HG03432 (cell line): ENCODE data around the gene RNF215.

ENCODE experiments used
- ATAC-seq: cut with Tn5 transposase; IDR thresholded peaks from one replicate; pipeline ENCODE4 v1.9.1; 2021; ENCODE audit warnings: mild to moderate bottlenecking, moderate library complexity; ENCODE audit not compliant: unreplicated experiment

Gene RNF215

GRCh38 chr22:30397656-30398635, 10.7 kb upstream of the RNF215 start:
- no peak for ATAC-seq

- ATAC-seq, result no peak
Measured at GRCh38 chr22:30396871-30397655, 9.9 kb upstream of the RNF215 start, which contains the start of gene SEC14L2. Gene SEC14L2 (plus strand): TSS chr22:30397018. CDS start chr22:30397117, 99 bp downstream.

DNA sequence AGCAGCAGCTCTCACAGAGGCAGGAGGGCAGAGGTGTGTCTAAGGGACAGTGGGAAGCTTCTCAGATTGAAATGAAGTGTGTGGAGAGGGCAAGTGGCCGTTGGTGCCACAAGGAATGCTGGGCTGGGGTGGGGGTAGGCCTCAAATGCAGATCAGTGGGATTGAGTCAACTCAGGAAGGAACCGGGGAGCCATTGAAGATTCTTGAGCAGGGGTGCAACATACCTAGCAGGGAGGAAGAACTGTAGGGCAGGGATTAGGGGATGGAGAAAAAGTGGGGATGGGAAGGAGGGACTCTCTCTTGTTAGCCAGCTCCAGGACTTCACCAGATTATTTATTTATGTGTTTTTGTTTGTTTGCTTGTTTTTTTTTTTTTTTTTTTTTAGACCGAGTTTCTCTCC, 6.7 kb upstream of the RNF215 start:
- no peak for ATAC-seq

- ATAC-seq, result no peak
Measured at GRCh38 chr22:30393322-30393680, 6.1 kb upstream of the RNF215 start.

DNA sequence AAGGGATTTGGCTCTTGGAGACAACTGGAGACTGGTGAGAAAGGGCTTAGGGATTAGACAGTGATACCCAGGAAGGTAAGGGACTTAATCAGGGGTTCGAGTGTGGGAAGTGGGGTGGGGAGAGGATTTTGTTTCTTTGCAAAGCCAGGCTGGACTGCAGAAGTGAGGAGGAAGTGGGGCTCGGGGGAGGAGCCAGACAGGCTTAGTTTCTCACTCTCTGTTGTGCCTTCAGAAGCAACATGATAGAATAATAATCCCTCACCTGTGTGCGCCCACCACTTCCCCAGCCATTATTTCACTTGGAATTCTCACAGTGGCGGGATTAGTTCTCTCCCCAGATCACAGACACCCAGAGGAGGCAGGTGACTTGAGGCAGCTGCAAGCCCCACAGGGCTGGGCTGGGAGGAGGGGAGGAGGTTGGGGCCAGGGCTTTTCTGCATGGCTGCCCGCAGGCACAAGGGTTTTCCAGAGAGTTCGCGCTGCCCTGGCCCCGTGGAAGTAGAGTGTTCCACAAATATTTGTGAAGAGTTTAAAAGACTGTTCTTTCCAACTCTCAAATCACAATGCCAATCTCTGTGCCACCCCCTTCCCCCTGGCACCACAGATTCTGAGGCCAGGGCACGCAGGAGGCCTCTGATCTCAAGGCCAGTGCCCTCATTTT, 5.6 kb upstream of the RNF215 start:
- no peak for ATAC-seq

DNA sequence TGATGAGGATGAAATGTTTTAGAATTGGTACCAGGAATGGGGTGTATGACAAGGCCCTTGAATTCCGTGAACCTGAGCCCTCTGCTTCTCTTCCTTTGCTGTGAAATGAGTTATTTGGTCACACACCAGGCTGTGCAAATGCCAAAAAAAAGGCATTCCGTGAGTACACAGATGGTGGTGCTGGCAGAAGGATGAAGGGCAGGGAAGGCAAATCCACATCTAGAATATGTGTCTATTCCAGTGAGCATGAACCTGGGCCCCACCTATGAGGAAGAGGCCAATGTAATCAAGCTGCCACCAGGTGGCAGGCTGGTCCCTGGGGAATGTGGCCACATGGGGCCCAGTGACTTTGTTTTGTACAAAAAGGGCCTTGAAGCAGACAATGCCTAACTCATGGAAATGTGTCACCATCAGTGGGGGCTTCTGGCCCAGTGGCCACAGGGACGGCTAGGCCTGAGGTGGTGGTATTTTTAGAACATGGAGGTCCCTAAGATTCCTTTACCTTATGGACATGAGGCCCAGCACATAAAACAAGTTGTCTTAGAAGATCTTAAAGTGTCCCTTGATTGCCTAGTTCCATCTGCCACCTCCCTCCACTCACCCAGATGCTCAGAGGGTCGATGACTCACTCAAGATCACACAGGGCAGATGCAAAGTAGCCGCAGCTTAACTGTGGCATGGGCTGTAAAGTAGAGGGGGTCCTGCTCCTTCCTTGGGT, 3.9 kb upstream of the RNF215 start:
- no peak for ATAC-seq

GRCh38 chr22:30386608-30386959, 627 bp downstream of the RNF215 start:
- peak; percentile 3 for ATAC-seq

GRCh38 chr22:30385942-30386341, 1.3 kb downstream of the RNF215 start:
- ATAC-seq, result no peak

- no peak for ATAC-seq
Measured at GRCh38 chr22:30383061-30383460, 4.2 kb downstream of the RNF215 start.

DNA sequence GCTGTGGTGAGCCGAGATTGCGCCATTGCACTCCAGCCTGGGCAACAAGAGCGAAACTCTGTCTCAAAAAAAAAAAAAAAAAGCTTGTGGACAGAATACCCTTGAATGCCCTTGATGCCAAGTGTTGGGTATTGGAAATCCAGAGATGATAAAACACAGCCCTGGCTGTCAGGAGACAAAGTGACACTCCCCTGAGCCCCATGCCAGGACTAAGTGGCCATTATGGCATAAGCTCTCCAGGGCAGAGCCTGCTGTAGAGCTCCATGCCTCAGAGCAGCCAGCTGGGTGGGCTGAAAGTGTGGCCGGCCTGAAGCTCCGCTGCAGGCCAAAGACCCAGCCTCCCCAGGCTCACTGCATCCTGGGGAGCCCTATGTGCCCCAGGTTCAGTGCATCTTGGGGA, 4.9 kb downstream of the RNF215 start:
- ATAC-seq, result no peak

- ATAC-seq, result no peak
Measured at GRCh38 chr22:30381264-30381663, 5.9 kb downstream of the RNF215 start.

DNA sequence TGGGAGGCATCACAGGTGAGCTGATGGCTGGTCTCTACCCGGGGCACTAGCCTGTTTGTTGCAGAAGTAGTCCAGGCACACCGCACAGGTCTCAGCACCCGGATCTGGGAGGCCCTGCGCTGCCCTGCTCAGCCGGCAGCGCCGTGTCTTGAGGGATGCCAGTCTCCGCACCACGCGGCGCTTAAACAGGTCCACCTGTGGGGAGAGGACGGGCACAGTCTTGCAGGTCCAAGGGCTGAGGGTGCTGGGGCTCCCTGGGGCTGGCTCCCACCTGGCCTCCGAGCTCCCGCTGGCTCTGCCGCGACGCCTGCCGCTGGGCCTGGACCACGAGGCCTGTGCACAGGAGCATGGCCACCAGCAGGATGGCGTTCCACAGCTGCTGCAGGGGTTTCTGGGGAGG, 7.2 kb downstream of the RNF215 start:
- no peak for ATAC-seq

DNA sequence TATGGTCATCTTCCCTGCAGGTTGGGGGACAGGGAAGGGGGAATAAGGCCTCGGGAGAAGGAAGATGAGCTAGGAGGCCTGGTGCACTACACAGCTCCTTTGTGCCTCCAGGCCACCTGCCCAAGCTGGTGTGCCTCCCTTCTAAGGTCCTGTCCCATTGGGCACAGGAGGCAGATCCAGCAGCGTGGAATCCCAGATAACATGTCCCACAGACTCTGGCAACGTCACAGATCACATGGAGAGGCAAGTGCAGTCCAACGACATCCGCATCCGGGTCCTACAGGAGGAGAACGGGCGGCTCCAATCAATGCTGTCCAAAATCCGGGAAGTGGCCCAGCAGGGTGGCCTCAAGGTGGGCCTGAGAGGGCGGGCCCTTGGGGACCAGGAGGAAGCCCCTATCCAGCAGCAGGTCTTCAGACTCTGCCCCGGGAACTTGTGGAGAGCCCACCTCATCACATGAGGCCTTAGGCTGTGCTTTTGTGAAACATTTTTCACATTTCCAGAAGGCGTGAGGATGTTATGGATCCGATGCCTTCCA, 11.8 kb downstream of the RNF215 start:
- no peak for ATAC-seq

GRCh38 chr22:30373331-30374325, 13.6 kb downstream of the RNF215 start:
- no peak for ATAC-seq

DNA sequence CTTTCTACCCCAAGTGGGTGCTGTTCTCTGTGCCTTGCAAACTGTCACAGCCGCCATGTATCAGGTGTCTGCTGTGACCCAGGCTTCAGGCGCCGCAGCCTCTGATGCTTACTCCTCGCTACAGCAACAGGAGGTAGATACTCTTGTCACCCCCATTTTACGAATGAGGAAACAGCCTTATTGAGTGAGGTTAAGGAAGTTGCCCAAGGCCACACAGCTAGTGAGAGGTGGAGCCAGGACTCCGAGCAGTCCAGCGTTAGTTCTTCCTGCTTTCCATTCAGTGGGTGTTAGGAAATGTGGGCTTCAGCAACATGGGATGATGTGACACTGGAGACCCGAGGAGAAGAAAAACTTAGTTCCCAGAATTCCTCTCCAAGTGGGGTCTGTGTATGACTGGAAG, 14.3 kb downstream of the RNF215 start:
- ATAC-seq, result no peak

DNA sequence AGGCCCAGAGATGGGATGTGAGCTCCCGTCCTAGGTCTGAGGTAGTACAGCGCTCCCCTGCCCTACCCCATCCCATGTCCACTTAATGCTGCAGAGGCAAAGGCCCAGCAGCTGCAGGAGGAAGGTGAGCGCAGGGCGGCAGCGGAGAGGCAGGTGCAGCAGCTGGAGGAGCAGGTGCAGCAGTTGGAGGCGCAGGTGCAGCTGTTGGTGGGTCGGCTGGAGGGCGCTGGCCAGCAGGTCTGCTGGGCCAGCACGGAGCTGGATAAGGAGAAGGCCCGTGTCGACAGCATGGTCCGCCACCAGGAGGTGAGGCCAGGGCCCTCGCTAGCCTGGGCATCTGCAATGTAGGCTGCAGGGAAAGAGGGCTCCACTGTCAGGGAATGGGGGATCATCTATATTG, 15.2 kb downstream of the RNF215 start:
- no peak for ATAC-seq

DNA sequence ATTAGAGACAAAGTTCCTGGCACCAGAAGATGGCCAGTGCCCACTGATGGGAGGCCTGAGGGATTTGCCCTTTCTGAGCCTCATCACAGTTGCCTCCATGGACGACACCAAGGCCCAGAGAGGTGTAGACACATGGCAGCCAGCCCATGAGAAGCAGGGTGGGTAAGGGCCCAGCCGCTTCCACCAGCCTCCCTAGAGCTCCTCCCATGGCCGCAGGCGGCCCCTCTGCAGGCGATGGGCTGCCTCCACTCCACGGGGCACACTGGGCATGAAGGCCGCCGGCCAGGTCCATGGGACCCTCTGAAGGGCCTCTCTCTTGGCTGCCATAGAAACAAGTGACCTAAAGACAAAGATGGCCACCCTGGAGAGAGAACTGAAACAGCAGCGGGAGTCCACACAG, 15.9 kb downstream of the RNF215 start:
- no peak for ATAC-seq

DNA sequence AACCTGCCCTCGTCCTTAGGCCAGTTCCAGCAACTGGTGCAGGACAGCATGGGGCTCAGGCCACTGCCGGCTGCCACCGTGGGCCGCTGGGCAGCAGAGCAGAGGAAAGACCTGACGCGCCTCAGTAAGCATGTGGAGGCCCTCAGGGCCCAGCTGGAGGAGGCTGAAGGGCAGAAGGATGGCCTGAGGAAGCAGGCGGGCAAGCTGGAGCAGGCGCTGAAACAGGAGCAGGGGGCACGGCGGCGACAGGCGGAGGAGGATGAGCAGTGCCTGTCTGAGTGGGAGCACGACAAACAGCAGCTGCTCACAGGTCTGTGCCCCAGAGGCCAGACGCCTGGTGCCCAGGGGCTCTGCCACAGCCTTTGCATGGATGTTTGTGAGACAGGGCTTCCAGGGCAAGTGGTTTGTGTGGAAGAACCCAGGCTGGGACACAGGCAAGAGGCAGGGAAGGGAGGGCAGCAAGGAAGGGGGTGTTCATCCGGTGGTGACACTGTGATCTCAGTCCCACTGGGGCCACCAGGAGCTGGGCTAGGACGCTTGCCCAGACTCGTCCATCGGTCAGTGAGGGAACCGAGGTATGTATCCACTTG, 16.5 kb downstream of the RNF215 start:
- ATAC-seq, result no peak

DNA sequence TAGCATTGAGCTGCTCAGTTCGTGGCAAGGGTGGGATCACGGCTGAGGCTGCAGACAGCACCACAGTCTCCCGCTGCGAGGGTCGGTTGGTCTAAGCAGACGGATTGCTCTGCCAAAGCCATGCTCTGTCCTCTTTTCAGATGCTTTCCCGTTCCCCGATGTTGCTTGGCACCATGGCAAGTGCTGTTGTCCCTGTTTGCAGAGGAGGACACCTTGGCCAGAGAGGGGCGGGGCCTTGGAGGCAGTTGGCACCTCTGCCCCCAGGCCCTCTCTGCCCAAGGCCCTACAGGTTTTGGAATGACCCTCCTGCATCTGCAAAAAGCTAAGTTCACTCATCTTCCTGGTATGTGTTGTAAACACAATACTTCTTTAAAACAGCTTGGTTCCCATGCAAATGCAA, 18.8 kb downstream of the RNF215 start:
- ATAC-seq, result no peak
